HS-5 (cell line): ENCODE results near the gene PPM1M.
A peak's percentile ranks its signal among the peaks of the same experiment; 100 is the strongest.

Experiments
- DNase-seq: peaks from one replicate; pipeline ENCODE4 v3.0.0-alpha.2; 2012; ENCODE audit warnings: low read depth

PPM1M gene

GRCh38 chr3:52245322-52246263 is at the start of gene PPM1M:
PPM1M (plus strand) TSS chr3:52245759; CDS start chr3:52245825, 66 bp downstream.
- DNase-seq: no peak

- DNase-seq: peak; percentile 43
Observed at GRCh38 chr3:52195823-52196331, 49.7 kb upstream of the PPM1M start.

- DNase-seq: no peak
Observed at GRCh38 chr3:52196977-52197376, 48.6 kb upstream of the PPM1M start.

GRCh38 chr3:52197499-52197841 is 48.1 kb upstream of the PPM1M start:
- DNase-seq: no peak

GRCh38 chr3:52197842-52198625 is 47.5 kb upstream of the PPM1M start, which contains the start of gene ALAS1:
ALAS1 (plus strand) TSS chr3:52198160; CDS start chr3:52199242, 1,082 bp downstream.
- DNase-seq: peak; percentile 63

- no peak for DNase-seq
Observed at GRCh38 chr3:52198643-52199608, 46.6 kb upstream of the PPM1M start.

GRCh38 chr3:52200981-52201679 is 44.4 kb upstream of the PPM1M start:
- DNase-seq: no peak

GRCh38 chr3:52202384-52203077 is 43.0 kb upstream of the PPM1M start:
- no peak for DNase-seq

- no peak for DNase-seq
Observed at GRCh38 chr3:52203701-52204100, 41.9 kb upstream of the PPM1M start.

- DNase-seq: no peak
Observed at GRCh38 chr3:52204337-52205073, 41.1 kb upstream of the PPM1M start.

GRCh38 chr3:52205727-52206372 is 39.7 kb upstream of the PPM1M start:
- DNase-seq: no peak

GRCh38 chr3:52208556-52208955 is 37.0 kb upstream of the PPM1M start:
- no peak for DNase-seq

- DNase-seq: no peak
Observed at GRCh38 chr3:52210037-52210436, 35.5 kb upstream of the PPM1M start.

GRCh38 chr3:52210550-52211046 is 35.0 kb upstream of the PPM1M start:
- no peak for DNase-seq

- DNase-seq: no peak
Observed at GRCh38 chr3:52211268-52211891, 34.2 kb upstream of the PPM1M start.

- DNase-seq: no peak
Observed at GRCh38 chr3:52213005-52213404, 32.6 kb upstream of the PPM1M start.

- no peak for DNase-seq
Observed at GRCh38 chr3:52213901-52214300, 31.7 kb upstream of the PPM1M start.

GRCh38 chr3:52215351-52215750 is 30.2 kb upstream of the PPM1M start:
- DNase-seq: no peak
